H9 (cell line): ENCODE data around the gene TMEM52B. TPM values are rescaled to one million over a fixed set of nuclear protein-coding genes. Genes with fewer than 3 reads are reported as not detected.

Source experiments
- DNase-seq: peaks from one replicate; pipeline ENCODE4 v3.0.0-alpha.2; 2017
- H2AFZ ChIP-seq: one replicate; pipeline ENCODE4 v1.6.1; 2013; ENCODE audit warnings: mild to moderate bottlenecking, low read length, control low read depth, moderate library complexity
- H2AK5ac ChIP-seq: 2 replicates; pipeline ENCODE4 v1.6.1; 2013; ENCODE audit warnings: low read length, control low read depth, mixed read lengths; ENCODE audit not compliant: insufficient read length
- H2BK120ac ChIP-seq: one replicate; pipeline ENCODE4 v1.6.1; 2013; ENCODE audit warnings: low read depth, mild to moderate bottlenecking, low read length, control low read depth, inconsistent platforms; ENCODE audit not compliant: poor library complexity, severe bottlenecking
- H2BK12ac ChIP-seq: 2 replicates; pipeline ENCODE4 v1.6.1; 2013; ENCODE audit warnings: low read length, control low read depth, mixed read lengths, low read depth; ENCODE audit not compliant: insufficient read length
- H2BK15ac ChIP-seq: 2 replicates; pipeline ENCODE4 v1.6.1; 2013; ENCODE audit warnings: low read depth, low read length, control low read depth
- H2BK20ac ChIP-seq: one replicate; pipeline ENCODE4 v1.6.1; 2013; ENCODE audit warnings: low read depth, mild to moderate bottlenecking, low read length, control low read depth, inconsistent platforms; ENCODE audit not compliant: poor library complexity, severe bottlenecking
- H2BK5ac ChIP-seq: 2 replicates; pipeline ENCODE4 v1.6.1; 2013; ENCODE audit warnings: low read length, control low read depth, mixed read lengths; ENCODE audit not compliant: insufficient read length
- H3K14ac ChIP-seq: 2 replicates; pipeline ENCODE4 v1.6.1; 2013; ENCODE audit warnings: low read length, control low read depth; ENCODE audit not compliant: insufficient read depth
- H3K18ac ChIP-seq: 2 replicates; pipeline ENCODE4 v1.6.1; 2013; ENCODE audit warnings: low read depth, mild to moderate bottlenecking, mixed read lengths, low read length, control low read depth; ENCODE audit not compliant: insufficient read length
- H3K23ac ChIP-seq: 2 replicates; pipeline ENCODE4 v1.6.1; 2013; ENCODE audit warnings: low read length, control low read depth, mixed read lengths, low read depth; ENCODE audit not compliant: insufficient read length
- H3K23me2 ChIP-seq: 2 replicates; pipeline ENCODE4 v1.6.1; 2013; ENCODE audit warnings: low read depth, mild to moderate bottlenecking, mixed read lengths, low read length, control low read depth; ENCODE audit not compliant: insufficient read length, poor library complexity, severe bottlenecking
- H3K27ac ChIP-seq: 2 replicates; pipeline ENCODE4 v1.5.1; 2013; ENCODE audit warnings: low read length, control low read depth, mixed read lengths, low read depth; ENCODE audit not compliant: insufficient read length
- H3K27me3 ChIP-seq: 2 replicates; pipeline ENCODE4 v1.6.1; 2013; ENCODE audit warnings: low read length, control low read depth, inconsistent platforms; ENCODE audit not compliant: insufficient read depth
- H3K4ac ChIP-seq: 2 replicates; pipeline ENCODE4 v1.6.1; 2013; ENCODE audit warnings: low read depth, mild to moderate bottlenecking, control low read depth, inconsistent platforms, low read length, moderate library complexity
- H3K4me1 ChIP-seq: 2 replicates; pipeline ENCODE4 v1.6.1; 2013; ENCODE audit warnings: low read length, control low read depth, inconsistent platforms; ENCODE audit not compliant: insufficient read depth
- H3K4me2 ChIP-seq: 2 replicates; pipeline ENCODE4 v1.6.1; 2013; ENCODE audit warnings: low read length, control low read depth, mixed read lengths; ENCODE audit not compliant: insufficient read length, insufficient read depth
- H3K56ac ChIP-seq: 2 replicates; pipeline ENCODE4 v1.6.1; 2013; ENCODE audit warnings: low read depth, mild to moderate bottlenecking, mixed read lengths, low read length, control low read depth; ENCODE audit not compliant: insufficient read length
- H3K79me1 ChIP-seq: 2 replicates; pipeline ENCODE4 v1.6.1; 2013; ENCODE audit warnings: low read depth, mild to moderate bottlenecking, moderate library complexity, low read length, control low read depth, inconsistent platforms; ENCODE audit not compliant: insufficient read depth, poor library complexity, severe bottlenecking
- H3K79me2 ChIP-seq: 2 replicates; pipeline ENCODE4 v1.6.1; 2013; ENCODE audit warnings: low read length, control low read depth, inconsistent platforms; ENCODE audit not compliant: insufficient read depth
- H3K9ac ChIP-seq: 2 replicates; pipeline ENCODE4 v1.6.1; 2013; ENCODE audit warnings: low read length, control low read depth, mixed read lengths; ENCODE audit not compliant: insufficient read length; ENCODE audit errors: extremely low read depth
- H3K9me3 ChIP-seq: one replicate; pipeline ENCODE4 v1.6.1; 2013; ENCODE audit warnings: low read depth, low read length, inconsistent platforms; ENCODE audit not compliant: control insufficient read depth
- H3T11ph ChIP-seq: one replicate; pipeline ENCODE4 v1.6.1; 2013; ENCODE audit warnings: mild to moderate bottlenecking, low read length, control low read depth, inconsistent platforms
- H4K20me1 ChIP-seq: one replicate; pipeline ENCODE4 v1.6.1; 2013; ENCODE audit not compliant: control insufficient read depth, insufficient read length, insufficient read depth
- H4K5ac ChIP-seq: 2 replicates; pipeline ENCODE4 v1.6.1; 2013; ENCODE audit warnings: low read depth, mild to moderate bottlenecking, mixed read lengths, low read length, control low read depth; ENCODE audit not compliant: insufficient read length
- H4K8ac ChIP-seq: replicated peaks from 2 replicates; pipeline ENCODE4 v1.6.1; 2013; ENCODE audit warnings: low read length, control low read depth, mixed read lengths, low read depth; ENCODE audit not compliant: insufficient read length
- H4K91ac ChIP-seq: 2 replicates; pipeline ENCODE4 v1.6.1; 2013; ENCODE audit warnings: low read depth, mild to moderate bottlenecking, moderate library complexity, mixed read lengths, low read length, control low read depth; ENCODE audit not compliant: insufficient read length
- H3K27ac Mint-ChIP-seq, 3 experiments: 2 replicates in 2 of 3; 3 replicates in 1 of 3; pipeline ENCODE4 v1.8.0; 2020 to 2021; ENCODE audit warnings: mixed read lengths in 3 of 3, mild to moderate bottlenecking in 1 of 3, moderate library complexity in 1 of 3
- H3K27me3 Mint-ChIP-seq: 2 replicates; pipeline ENCODE4 v1.8.0; 2021; ENCODE audit warnings: low read depth, mild to moderate bottlenecking, moderate library complexity, mixed read lengths
- H3K36me3 Mint-ChIP-seq, 3 experiments: 2 replicates in 2 of 3; 3 replicates in 1 of 3; pipeline ENCODE4 v1.8.0; 2020 to 2021; ENCODE audit warnings: low read depth in 3 of 3, mixed read lengths in 3 of 3; ENCODE audit not compliant: insufficient read depth in 1 of 3
- H3K4me1 Mint-ChIP-seq, 2 experiments: 2 replicates each; pipeline ENCODE4 v1.8.0; 2020; ENCODE audit warnings: mixed read lengths in 2 of 2
- H3K4me3 Mint-ChIP-seq, 2 experiments: 2 replicates in 1 of 2; 3 replicates in 1 of 2; pipeline ENCODE4 v1.8.0; 2020 to 2021; ENCODE audit warnings: mild to moderate bottlenecking in 2 of 2, mixed read lengths in 2 of 2, moderate library complexity in 1 of 2
- H3K9me3 Mint-ChIP-seq, 2 experiments: 2 replicates in 1 of 2; 3 replicates in 1 of 2; pipeline ENCODE4 v1.8.0; 2020; ENCODE audit warnings: mild to moderate bottlenecking in 2 of 2, mixed read lengths in 2 of 2, moderate library complexity in 1 of 2
- whole genome bisulfite sequencing: extraction: QIAGEN DNeasy Blood & Tissue Kit; methylation state at CpG from one replicate; pipeline ENCODE4 v1.1.7; 2013; ENCODE audit warnings: missing lambda C conversion rate, low lambda C conversion rate, mixed read lengths; ENCODE audit not compliant: insufficient read length; ENCODE audit errors: extremely low coverage; 5-methylcytosine and 5-hydroxymethylcytosine counted together
- total RNA-seq: library from RNA; stranded (reverse); gene quantifications from 2 replicates; pipeline ENCODE4 v1.2.1, GENCODE V29; 2021
- TF ChIP-seq, protein P1 (sequence below): fragments of 200-600 bp; sonication (generic); conservative IDR thresholded peaks from 3 replicates; pipeline ENCODE4 v1.8.0; 2021; ENCODE audit warnings: antibody characterized with exemption, mild to moderate bottlenecking

Gene TMEM52B
- total RNA-seq, 1 experiment from 2014 or later, result not detected

- Histone ChIP-seq H4K91ac (no peak overlapping the region), H3K9ac (no peak overlapping the region), H3K23me2 (no peaks in the 10 kb centered on the region), H3K18ac (no peak overlapping the region), H2BK120ac (no peak overlapping the region), H4K5ac (no peak overlapping the region), H3K56ac (no peak overlapping the region), H4K20me1 (no peaks in the 10 kb centered on the region), H3K27me3 (no peaks in the 10 kb centered on the region), H2AK5ac (no peak overlapping the region), H3K27ac (no peak overlapping the region), H2AFZ (no peak overlapping the region), H4K8ac (no peak overlapping the region), H3K14ac (no peak overlapping the region), H3K79me2 (no peaks in the 10 kb centered on the region), H3K4me1 (no peaks in the 10 kb centered on the region), H2BK5ac (no peak overlapping the region), H3T11ph (no peak overlapping the region), H3K23ac (no peak overlapping the region), H2BK20ac (no peak overlapping the region), H3K4me2 (no peak overlapping the region), H3K9me3 (no peaks in the 10 kb centered on the region), H3K4ac (no peak overlapping the region), H2BK12ac (no peak overlapping the region), H3K79me1 (no peaks in the 10 kb centered on the region), H2BK15ac (no peak overlapping the region)
- Mint-ChIP-seq H3K27ac (no peak overlapping the region), H3K36me3 (peaks cover 0 to 12% (median 0%) of the 10 kb centered on the region in 3 experiments; a peak in 3 of 7 replicates), H3K4me1 (peaks cover 11 to 12% of the 10 kb centered on the region in 2 experiments), H3K9me3 (peaks cover 4 to 9% of the 10 kb centered on the region in 2 experiments; a peak in 3 of 5 replicates), H3K27me3 (no peaks in the 10 kb centered on the region), H3K4me3 (no peak overlapping the region)
- no peak for DNase-seq
- no CpG with 5 or more reads among the region's 3 CpGs for WGBS
- TF ChIP-seq, protein P1, sequence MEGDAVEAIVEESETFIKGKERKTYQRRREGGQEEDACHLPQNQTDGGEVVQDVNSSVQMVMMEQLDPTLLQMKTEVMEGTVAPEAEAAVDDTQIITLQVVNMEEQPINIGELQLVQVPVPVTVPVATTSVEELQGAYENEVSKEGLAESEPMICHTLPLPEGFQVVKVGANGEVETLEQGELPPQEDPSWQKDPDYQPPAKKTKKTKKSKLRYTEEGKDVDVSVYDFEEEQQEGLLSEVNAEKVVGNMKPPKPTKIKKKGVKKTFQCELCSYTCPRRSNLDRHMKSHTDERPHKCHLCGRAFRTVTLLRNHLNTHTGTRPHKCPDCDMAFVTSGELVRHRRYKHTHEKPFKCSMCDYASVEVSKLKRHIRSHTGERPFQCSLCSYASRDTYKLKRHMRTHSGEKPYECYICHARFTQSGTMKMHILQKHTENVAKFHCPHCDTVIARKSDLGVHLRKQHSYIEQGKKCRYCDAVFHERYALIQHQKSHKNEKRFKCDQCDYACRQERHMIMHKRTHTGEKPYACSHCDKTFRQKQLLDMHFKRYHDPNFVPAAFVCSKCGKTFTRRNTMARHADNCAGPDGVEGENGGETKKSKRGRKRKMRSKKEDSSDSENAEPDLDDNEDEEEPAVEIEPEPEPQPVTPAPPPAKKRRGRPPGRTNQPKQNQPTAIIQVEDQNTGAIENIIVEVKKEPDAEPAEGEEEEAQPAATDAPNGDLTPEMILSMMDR, result no peak
These were observed 62.5 kb downstream of the TMEM52B start for GRCh38 chr12:10241290-10241689.

Other genes with a start within 250 kb of the TMEM52B start
- 0.87 TPM in 1 of 2 replicates, not detected in the other for gene CLEC2A, start 246.7 kb upstream of the TMEM52B start, total RNA-seq
- not detected in 2 replicates for gene CLEC12A, start 207.6 kb upstream of the TMEM52B start, total RNA-seq
- not detected in 2 replicates for gene CLEC1B, start 179.9 kb upstream of the TMEM52B start, total RNA-seq
- gene CLEC12B, start 168.4 kb upstream of the TMEM52B start, total RNA-seq, result not detected in 2 replicates
- gene CLEC9A, start 148.3 kb upstream of the TMEM52B start, total RNA-seq, result not detected in 2 replicates
- not detected in 2 replicates for gene CLEC1A, start 80.0 kb upstream of the TMEM52B start, total RNA-seq
- not detected in 2 replicates for gene CLEC7A, start 48.8 kb upstream of the TMEM52B start, total RNA-seq
- gene OLR1, start 6.9 kb upstream of the TMEM52B start, total RNA-seq, result not detected in 2 replicates
- 53.4 and 55.6 TPM in 2 replicates for gene GABARAPL1, start 33.8 kb downstream of the TMEM52B start, total RNA-seq
- gene KLRD1, start 128.8 kb downstream of the TMEM52B start, total RNA-seq, result not detected in 2 replicates
- gene KLRK1, start 211.0 kb downstream of the TMEM52B start, total RNA-seq, result not detected in 2 replicates
- not detected in 2 replicates for gene KLRC4, start 230.7 kb downstream of the TMEM52B start, total RNA-seq
- gene KLRC3, start 241.6 kb downstream of the TMEM52B start, total RNA-seq, result not detected in 2 replicates